Measurements from ENCODE around the gene ZSWIM9.

The ZSWIM9 gene

DNA sequence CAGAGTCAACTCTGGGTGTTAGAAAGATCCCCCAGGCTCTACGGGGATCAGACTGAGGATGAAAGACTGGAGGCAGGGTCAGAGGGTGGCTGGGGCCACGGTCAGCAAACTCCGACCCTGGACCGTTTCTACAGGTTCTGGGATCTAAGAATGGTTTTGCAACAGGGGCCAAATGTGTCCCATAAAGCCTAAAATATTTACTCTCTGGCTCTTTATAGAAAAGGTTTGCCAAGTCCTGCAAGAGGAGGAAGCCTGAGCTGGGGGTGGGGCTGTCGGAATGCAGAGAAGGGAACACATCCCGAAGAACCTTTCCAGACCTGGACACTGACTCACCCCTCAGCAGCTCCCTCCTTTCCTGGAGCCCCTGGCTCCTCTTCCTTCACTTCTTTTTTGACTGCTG lies 21.1 kb upstream of the ZSWIM9 start:
- DNase-seq (ENCODE audit: low read depth), result no peak
- TF ChIP-seq, protein P1, sequence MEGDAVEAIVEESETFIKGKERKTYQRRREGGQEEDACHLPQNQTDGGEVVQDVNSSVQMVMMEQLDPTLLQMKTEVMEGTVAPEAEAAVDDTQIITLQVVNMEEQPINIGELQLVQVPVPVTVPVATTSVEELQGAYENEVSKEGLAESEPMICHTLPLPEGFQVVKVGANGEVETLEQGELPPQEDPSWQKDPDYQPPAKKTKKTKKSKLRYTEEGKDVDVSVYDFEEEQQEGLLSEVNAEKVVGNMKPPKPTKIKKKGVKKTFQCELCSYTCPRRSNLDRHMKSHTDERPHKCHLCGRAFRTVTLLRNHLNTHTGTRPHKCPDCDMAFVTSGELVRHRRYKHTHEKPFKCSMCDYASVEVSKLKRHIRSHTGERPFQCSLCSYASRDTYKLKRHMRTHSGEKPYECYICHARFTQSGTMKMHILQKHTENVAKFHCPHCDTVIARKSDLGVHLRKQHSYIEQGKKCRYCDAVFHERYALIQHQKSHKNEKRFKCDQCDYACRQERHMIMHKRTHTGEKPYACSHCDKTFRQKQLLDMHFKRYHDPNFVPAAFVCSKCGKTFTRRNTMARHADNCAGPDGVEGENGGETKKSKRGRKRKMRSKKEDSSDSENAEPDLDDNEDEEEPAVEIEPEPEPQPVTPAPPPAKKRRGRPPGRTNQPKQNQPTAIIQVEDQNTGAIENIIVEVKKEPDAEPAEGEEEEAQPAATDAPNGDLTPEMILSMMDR (IDR thresholded peaks at IDR 0.05; ENCODE audit: low read depth, low read length, missing control alignments), result no peak
- no peak overlapping the region for H3K4me3 ChIP-seq (ENCODE audit: low read depth, low read length)

GRCh38 chr19:48152551-48152950 lies 17.9 kb upstream of the ZSWIM9 start:
- H3K4me3 ChIP-seq (ENCODE audit: low read depth, low read length), result no peak overlapping the region
- TF ChIP-seq, protein P1 (IDR thresholded peaks at IDR 0.05; ENCODE audit: low read depth, low read length, missing control alignments), result peak; percentile 72
- no peak for DNase-seq (ENCODE audit: low read depth)

GRCh38 chr19:48154003-48154402 lies 16.5 kb upstream of the ZSWIM9 start:
- no peak for DNase-seq (ENCODE audit: low read depth)

DNA sequence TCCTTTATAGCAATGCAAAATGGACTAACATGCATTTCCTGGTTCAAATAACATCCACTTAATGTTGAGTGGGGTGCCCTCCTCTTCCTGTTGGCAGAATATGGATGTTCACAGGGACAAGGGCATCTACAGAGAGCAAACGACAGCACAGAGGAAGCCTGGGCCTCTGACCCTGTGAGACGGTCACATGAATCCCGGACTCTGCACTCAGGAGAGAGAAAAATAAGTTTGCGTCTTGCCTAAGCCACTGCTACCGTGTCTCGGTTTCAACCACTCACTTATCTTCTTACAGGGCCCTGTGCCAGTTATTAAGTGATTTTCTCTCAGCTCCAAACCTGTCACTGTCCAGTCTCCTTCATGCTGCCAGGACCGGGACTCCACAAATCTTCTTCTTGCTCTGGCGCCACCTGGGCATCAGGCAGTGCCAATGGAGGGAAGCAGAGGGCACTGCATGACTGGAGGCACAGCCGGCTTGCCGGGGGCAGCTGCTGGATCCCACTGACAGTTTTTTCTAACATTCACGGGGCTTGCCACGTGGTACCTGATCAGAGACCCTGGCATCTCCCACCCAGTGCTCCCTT lies 12.2 kb upstream of the ZSWIM9 start:
- DNase-seq (ENCODE audit: low read depth), result no peak
- no peak overlapping the region for H3K4me3 ChIP-seq (ENCODE audit: low read depth, low read length)
- TF ChIP-seq, protein P1 (IDR thresholded peaks at IDR 0.05; ENCODE audit: low read depth, low read length, missing control alignments), result no peak

More at GRCh38 chr19:48154003-48154402, 16.5 kb upstream of the ZSWIM9 start:
- TF ChIP-seq, protein P1 (IDR thresholded peaks at IDR 0.05; ENCODE audit: low read depth, low read length, missing control alignments), result no peak
- no peak overlapping the region for H3K4me3 ChIP-seq (ENCODE audit: low read depth, low read length)

DNA sequence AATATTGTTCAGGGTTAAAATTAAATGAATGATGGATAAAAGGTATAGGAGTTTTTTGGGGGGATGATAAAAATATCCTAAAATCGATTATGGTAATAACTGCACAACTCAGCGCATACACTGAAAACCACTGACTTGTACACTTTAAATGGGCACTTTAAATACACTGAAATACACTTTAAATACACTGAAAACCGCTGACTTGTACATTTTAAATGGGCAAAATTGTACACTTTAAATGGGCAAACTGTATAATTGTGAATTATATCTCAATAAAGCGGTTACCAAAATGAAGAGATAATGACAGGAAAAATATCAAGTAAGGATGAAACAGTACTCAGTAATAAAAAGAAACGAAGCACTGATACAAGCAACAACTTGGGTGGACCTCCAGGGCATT lies 1.8 kb upstream of the ZSWIM9 start:
- TF ChIP-seq, protein P1 (IDR thresholded peaks at IDR 0.05; ENCODE audit: low read depth, low read length, missing control alignments), result no peak
- DNase-seq (ENCODE audit: low read depth), result no peak
- no peak overlapping the region for H3K4me3 ChIP-seq (ENCODE audit: low read depth, low read length)

DNA sequence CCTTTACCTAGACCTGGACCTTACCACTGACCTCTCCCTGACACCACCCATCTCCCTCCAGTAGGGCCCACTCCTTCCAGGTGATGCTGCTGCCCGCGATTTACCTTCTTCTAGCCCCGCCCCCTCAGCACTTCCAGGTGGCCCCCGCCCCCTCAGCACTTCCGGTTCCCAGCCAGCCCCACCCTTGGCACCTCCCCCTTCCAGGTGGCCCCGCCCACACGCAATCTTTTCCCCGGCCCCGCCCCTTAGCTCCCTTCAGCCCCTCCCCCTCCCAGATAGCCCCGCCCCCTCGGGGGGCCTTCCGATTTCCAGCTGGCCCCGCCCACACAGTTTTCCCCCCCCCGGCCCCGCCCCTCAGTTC lies 922 bp upstream of the ZSWIM9 start:
- peak overlapping the region; percentile 98 for H3K4me3 ChIP-seq (ENCODE audit: low read depth, low read length)
- TF ChIP-seq, protein P1 (IDR thresholded peaks at IDR 0.05; ENCODE audit: low read depth, low read length, missing control alignments), result no peak
- no peak for DNase-seq (ENCODE audit: low read depth)

DNA sequence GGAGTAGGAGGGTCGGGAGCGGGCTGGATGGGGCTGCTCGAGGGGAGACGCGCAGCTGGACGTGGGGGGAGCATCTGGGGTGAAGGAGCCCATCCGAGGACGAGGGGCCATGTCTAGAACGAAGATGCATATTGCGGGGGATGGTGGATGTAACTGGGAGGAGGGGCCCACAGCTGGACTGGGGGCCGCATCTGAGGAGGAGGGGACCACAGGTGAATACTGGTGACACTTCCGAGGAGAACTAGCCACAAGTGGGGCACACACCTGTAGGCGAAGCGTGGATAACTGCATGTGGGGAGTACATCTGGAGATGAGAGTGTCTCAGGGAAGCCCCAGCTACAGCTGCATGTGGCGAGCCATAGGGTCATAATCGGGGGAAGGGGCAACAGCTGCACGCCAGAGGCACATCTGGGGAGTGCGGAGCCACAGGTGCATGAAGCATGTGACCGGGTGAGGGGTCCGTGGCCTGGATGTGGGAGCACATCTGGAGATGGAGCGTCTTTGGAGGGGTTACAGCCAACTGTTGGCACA lies 402 bp downstream of the ZSWIM9 start:
- TF ChIP-seq, protein P1 (IDR thresholded peaks at IDR 0.05; ENCODE audit: low read depth, low read length, missing control alignments), result no peak

More for the DNA sequence above, 402 bp downstream of the ZSWIM9 start:
- H3K4me3 ChIP-seq (ENCODE audit: low read depth, low read length), result peak overlapping the region; percentile 98
- no peak for DNase-seq (ENCODE audit: low read depth)
